ENCODE data around the gene ZNF549.
"Not testable (repeated sequence)": the region's sequence is repeated elsewhere in the genome, so short reads cannot be mapped to it uniquely, and the experiment has no call there.

ZNF549 gene

GRCh38 chr19:57515255-57515654 is 11.9 kb upstream of the ZNF549 start:
- no peak for DNase-seq (ENCODE audit: low read depth)
- TF ChIP-seq CTCF (IDR thresholded peaks at IDR 0.05; ENCODE audit: control insufficient read depth, insufficient read depth, low read depth, low read length, missing control alignments) = no peak
- no peak overlapping the region for H3K4me3 ChIP-seq (ENCODE audit: control insufficient read depth, low read depth, low read length)

- not testable (repeated sequence) for H3K4me3 ChIP-seq (ENCODE audit: control insufficient read depth, low read depth, low read length); DNase-seq (ENCODE audit: low read depth)
Measured at GRCh38 chr19:57518021-57518420, 9.1 kb upstream of the ZNF549 start.

GRCh38 chr19:57537953-57538547 is 10.9 kb downstream of the ZNF549 start:
- DNase-seq (ENCODE audit: low read depth) = no peak
- no peak for TF ChIP-seq CTCF (IDR thresholded peaks at IDR 0.05; ENCODE audit: control insufficient read depth, insufficient read depth, low read depth, low read length, missing control alignments)
- H3K4me3 ChIP-seq (ENCODE audit: control insufficient read depth, low read depth, low read length) = no peak overlapping the region

GRCh38 chr19:57546513-57546912 is 19.4 kb downstream of the ZNF549 start:
- DNase-seq (ENCODE audit: low read depth) = no peak
- no peak overlapping the region for H3K4me3 ChIP-seq (ENCODE audit: control insufficient read depth, low read depth, low read length)
- TF ChIP-seq CTCF (IDR thresholded peaks at IDR 0.05; ENCODE audit: control insufficient read depth, insufficient read depth, low read depth, low read length, missing control alignments) = no peak

- H3K4me3 ChIP-seq (ENCODE audit: control insufficient read depth, low read depth, low read length) = no peak overlapping the region
- TF ChIP-seq CTCF (IDR thresholded peaks at IDR 0.05; ENCODE audit: control insufficient read depth, insufficient read depth, low read depth, low read length, missing control alignments) = no peak
- no peak for DNase-seq (ENCODE audit: low read depth)
Measured at GRCh38 chr19:57552432-57552831, 25.3 kb downstream of the ZNF549 start.

GRCh38 chr19:57557659-57558058 is 30.5 kb downstream of the ZNF549 start:
- no peak overlapping the region for H3K4me3 ChIP-seq (ENCODE audit: control insufficient read depth, low read depth, low read length)
- no peak for DNase-seq (ENCODE audit: low read depth)
- no peak for TF ChIP-seq CTCF (IDR thresholded peaks at IDR 0.05; ENCODE audit: control insufficient read depth, insufficient read depth, low read depth, low read length, missing control alignments)

- TF ChIP-seq CTCF (IDR thresholded peaks at IDR 0.05; ENCODE audit: control insufficient read depth, insufficient read depth, low read depth, low read length, missing control alignments) = peak; percentile 43
- peak; percentile 4 for DNase-seq (ENCODE audit: low read depth)
- H3K4me3 ChIP-seq (ENCODE audit: control insufficient read depth, low read depth, low read length) = peak overlapping the region; percentile 91
Measured at GRCh38 chr19:57558525-57558924, 31.4 kb downstream of the ZNF549 start.
